GM23338 (cell line): ENCODE data around the gene RGS7. TPM values are rescaled to one million over a fixed set of nuclear protein-coding genes. Genes with fewer than 3 reads are reported as not detected.

Experiments used
- ATAC-seq: fragments of 200-7000 bp; cut with Tn5 transposase; 3 replicates; pipeline ENCODE4 v1.9.1; 2020
- DNase-seq: peaks from one replicate; pipeline ENCODE4 v3.0.0-alpha.2; 2015; ENCODE audit warnings: low spot score
- H2AFZ ChIP-seq: fragments of 200-600 bp; sonication (generic); 2 replicates; pipeline ENCODE4 v1.8.0; 2016; ENCODE audit warnings: antibody characterized with exemption, mild to moderate bottlenecking, moderate library complexity
- H3F3A ChIP-seq: fragments of 200-600 bp; sonication (generic); replicated peaks from 2 replicates; pipeline ENCODE4 v1.8.0; 2017; ENCODE audit warnings: antibody characterized with exemption, mixed run types, low read depth
- H3K27ac ChIP-seq: fragments of 200-600 bp; sonication (generic); 2 replicates; pipeline ENCODE4 v1.6.1; 2016; ENCODE audit warnings: low read depth
- H3K27me3 ChIP-seq: fragments of 200-600 bp; sonication (generic); 2 replicates; pipeline ENCODE4 v1.8.0; 2016; ENCODE audit warnings: mild to moderate bottlenecking, mixed run types, moderate library complexity; ENCODE audit not compliant: insufficient read depth
- H3K36me3 ChIP-seq: fragments of 200-600 bp; sonication (generic); 2 replicates; pipeline ENCODE4 v1.8.0; 2016; ENCODE audit warnings: mild to moderate bottlenecking; ENCODE audit not compliant: insufficient read depth
- H3K4me1 ChIP-seq: fragments of 200-600 bp; sonication (generic); 2 replicates; pipeline ENCODE4 v1.8.0; 2016; ENCODE audit warnings: mild to moderate bottlenecking, moderate library complexity; ENCODE audit not compliant: insufficient read depth
- H3K4me2 ChIP-seq: fragments of 200-600 bp; sonication (generic); 2 replicates; pipeline ENCODE4 v1.7.1; 2017; ENCODE audit warnings: mixed run types
- H3K4me3 ChIP-seq: fragments of 200-600 bp; sonication (generic); 2 replicates; pipeline ENCODE4 v1.6.1; 2016; ENCODE audit warnings: mixed run types
- H3K79me2 ChIP-seq: fragments of 200-600 bp; sonication (generic); replicated peaks from 2 replicates; pipeline ENCODE4 v1.8.0; 2017; ENCODE audit warnings: mild to moderate bottlenecking; ENCODE audit not compliant: insufficient read depth
- H3K9me2 ChIP-seq: fragments of 200-600 bp; sonication (generic); 2 replicates; pipeline ENCODE4 v1.8.0; 2017; ENCODE audit not compliant: insufficient read depth
- H4K20me1 ChIP-seq: fragments of 200-600 bp; sonication (generic); replicated peaks from 2 replicates; pipeline ENCODE4 v1.8.0; 2017; ENCODE audit warnings: mild to moderate bottlenecking; ENCODE audit not compliant: insufficient read depth
- H3K27ac Mint-ChIP-seq: 2 replicates; pipeline ENCODE4 v1.8.0; 2020; ENCODE audit warnings: inconsistent platforms, mild to moderate bottlenecking, moderate library complexity, mixed read lengths
- H3K27me3 Mint-ChIP-seq: 3 replicates; pipeline ENCODE4 v1.8.0; 2022; ENCODE audit warnings: low read depth, mild to moderate bottlenecking, moderate library complexity, mixed read lengths, inconsistent platforms; ENCODE audit not compliant: insufficient read depth, poor library complexity
- H3K36me3 Mint-ChIP-seq: 3 replicates; pipeline ENCODE4 v1.8.0; 2021; ENCODE audit warnings: low read depth, mild to moderate bottlenecking, inconsistent platforms, moderate library complexity, mixed read lengths
- H3K4me1 Mint-ChIP-seq: 3 replicates; pipeline ENCODE4 v1.8.0; 2020; ENCODE audit warnings: mild to moderate bottlenecking, inconsistent platforms, mixed read lengths
- H3K4me3 Mint-ChIP-seq: 3 replicates; pipeline ENCODE4 v1.8.0; 2021; ENCODE audit warnings: moderate library complexity, mild to moderate bottlenecking, inconsistent platforms, mixed read lengths
- H3K9me3 Mint-ChIP-seq: 3 replicates; pipeline ENCODE4 v1.8.0; 2020; ENCODE audit warnings: moderate library complexity, mild to moderate bottlenecking, inconsistent platforms, mixed read lengths
- CREB1 ChIP-seq: fragments of 250-450 bp; sonication (Bioruptor Pico); IDR thresholded peaks from 2 replicates; pipeline ENCODE4 v1.5.0; 2020; ENCODE audit warnings: low read depth, mild to moderate bottlenecking, moderate library complexity
- CTCF ChIP-seq, 2 experiments: fragments of 200-600 bp in 1 of 2; sonication (generic) in 1 of 2; conservative IDR thresholded peaks; 2 replicates each; pipeline versions ENCODE4 v1.5.1 to v1.6.1; 2016 to 2017; ENCODE audit warnings: antibody characterized with exemption in 2 of 2, low read depth in 2 of 2, mild to moderate bottlenecking in 2 of 2, moderate library complexity in 1 of 2
- ETS1 ChIP-seq: IDR thresholded peaks from 2 replicates; pipeline ENCODE4 v1.6.1; 2016; ENCODE audit warnings: antibody characterized with exemption
- EZH2 ChIP-seq: fragments of 200-600 bp; sonication (generic); IDR thresholded peaks from one replicate; pipeline ENCODE4 v1.8.0; 2017; ENCODE audit warnings: antibody characterized with exemption, mild to moderate bottlenecking, low read depth; ENCODE audit not compliant: unreplicated experiment
- EZH2phosphoT487 ChIP-seq: fragments of 200-600 bp; sonication (generic); IDR thresholded peaks from one replicate; pipeline ENCODE4 v1.8.1; 2018; ENCODE audit warnings: antibody characterized with exemption; ENCODE audit not compliant: unreplicated experiment
- JUNB ChIP-seq: IDR thresholded peaks from one replicate; pipeline ENCODE4 v1.6.1; 2016; ENCODE audit warnings: antibody characterized with exemption; ENCODE audit not compliant: unreplicated experiment
- NANOG ChIP-seq: IDR thresholded peaks from 2 replicates; pipeline ENCODE4 v1.6.1; 2016; ENCODE audit warnings: antibody characterized with exemption, borderline replicate concordance
- POLR2AphosphoS5 ChIP-seq: IDR thresholded peaks from 2 replicates; pipeline ENCODE4 v1.6.1; 2016; ENCODE audit warnings: antibody characterized with exemption, low read depth
- REST ChIP-seq: IDR thresholded peaks from one replicate; pipeline ENCODE4 v1.6.1; 2018; ENCODE audit warnings: antibody characterized with exemption; ENCODE audit not compliant: unreplicated experiment
- STAT1 ChIP-seq: IDR thresholded peaks from one replicate; pipeline ENCODE4 v1.6.1; 2016; ENCODE audit warnings: antibody characterized with exemption; ENCODE audit not compliant: unreplicated experiment
- ZNF114 ChIP-seq: fragments of 250-450 bp; sonication (Bioruptor Pico); IDR thresholded peaks from 2 replicates; pipeline ENCODE4 v1.5.0; 2020; ENCODE audit warnings: mild to moderate bottlenecking, moderate library complexity
- ZNF331 ChIP-seq: fragments of 250-450 bp; sonication (Bioruptor Pico); IDR thresholded peaks from 2 replicates; pipeline ENCODE4 v1.5.0; 2020; ENCODE audit warnings: low read depth, mild to moderate bottlenecking, moderate library complexity
- ZNF462 ChIP-seq: fragments of 250-450 bp; sonication (Bioruptor Pico); IDR thresholded peaks from 2 replicates; pipeline ENCODE4 v1.5.0; 2020; ENCODE audit warnings: mild to moderate bottlenecking, moderate library complexity
- polyA plus RNA-seq: library from polyadenylated mRNA; unstranded; fragments of >200 nt; fragmentation: Nextera tagmentation; extraction: Ambion mirVana; gene quantifications from 2 replicates; pipeline ENCODE4 v1.2.1, GENCODE V29; 2016
- total RNA-seq: library from RNA; depleted of rRNA; stranded (reverse); fragments of >200 nt; shearing (Covaris generic); gene quantifications from 2 replicates; pipeline ENCODE4 v1.2.3, GENCODE V29; 2014

The RGS7 gene
- total and polyA plus RNA-seq, 2 experiments from 2014 or later: 2.0 to 2.2 TPM

GRCh38 chr1:240804475-240804874 lies 552.5 kb downstream of the RGS7 start:
- Histone ChIP-seq H3K4me1 (no peaks in the 10 kb centered on the region), H3K4me3 (no peak overlapping the region), H2AFZ (no peak overlapping the region), H4K20me1 (no peaks in the 10 kb centered on the region), H3K27me3 (no peaks in the 10 kb centered on the region), H3F3A (no peaks in the 10 kb centered on the region), H3K9me2 (no peaks in the 10 kb centered on the region; the same call in 1 of the 2 replicates), H3K79me2 (no peaks in the 10 kb centered on the region), H3K4me2 (no peak overlapping the region), H3K27ac (no peak overlapping the region), H3K36me3 (no peaks in the 10 kb centered on the region)
- DNase-seq: peak; percentile 5
- ATAC-seq: no peak
- Mint-ChIP-seq H3K36me3 (no peaks in the 10 kb centered on the region), H3K4me1 (no peaks in the 10 kb centered on the region), H3K27me3 (no peaks in the 10 kb centered on the region), H3K4me3 (no peak overlapping the region), H3K27ac (no peak overlapping the region), H3K9me3 (no peaks in the 10 kb centered on the region)
- TF ChIP-seq ZNF331 (CRISPR knock-in tag): no peak
- TF ChIP-seq REST: no peak
- no peak for TF ChIP-seq CREB1 (CRISPR knock-in tag)
- no peak for TF ChIP-seq EZH2phosphoT487
- TF ChIP-seq STAT1: no peak
- no peak for TF ChIP-seq ZNF114 (CRISPR knock-in tag)
- no peak for TF ChIP-seq EZH2
- TF ChIP-seq ETS1: no peak
- no peak for TF ChIP-seq CTCF (conservative IDR thresholded peaks at IDR 0.05; ENCODE audit: low read depth in 2 of 2)
- TF ChIP-seq JUNB: no peak
- TF ChIP-seq ZNF462 (CRISPR knock-in tag): no peak
- no peak for TF ChIP-seq NANOG
- no peak for TF ChIP-seq POLR2AphosphoS5
